GM18858 (cell line): Measurements from ENCODE around the gene EMC6.

Experiments used
- ATAC-seq: cut with Tn5 transposase; IDR thresholded peaks from one replicate; pipeline ENCODE4 v1.9.1; 2021; ENCODE audit not compliant: unreplicated experiment

The EMC6 gene

GRCh38 chr17:3655766-3656165 is 12.8 kb upstream of the EMC6 start:
- no peak for ATAC-seq

GRCh38 chr17:3656353-3656752 is 12.3 kb upstream of the EMC6 start:
- ATAC-seq, result no peak

- no peak for ATAC-seq
These were observed 11.6 kb upstream of the EMC6 start for GRCh38 chr17:3656755-3657587.

- ATAC-seq, result no peak
These were observed 11.1 kb upstream of the EMC6 start for GRCh38 chr17:3657588-3657869.

- no peak for ATAC-seq
These were observed 10.5 kb upstream of the EMC6 start for GRCh38 chr17:3657874-3658783.

GRCh38 chr17:3658784-3659449 is 9.7 kb upstream of the EMC6 start:
- no peak for ATAC-seq

- ATAC-seq, result no peak
These were observed 9.0 kb upstream of the EMC6 start for GRCh38 chr17:3659541-3660111.

GRCh38 chr17:3660311-3660891 is 8.2 kb upstream of the EMC6 start:
- ATAC-seq, result no peak

GRCh38 chr17:3663102-3664011 is 5.3 kb upstream of the EMC6 start:
- ATAC-seq, result no peak

- ATAC-seq, result no peak
These were observed 2.8 kb upstream of the EMC6 start for GRCh38 chr17:3665834-3666233.

- ATAC-seq, result no peak
These were observed 2.1 kb upstream of the EMC6 start for GRCh38 chr17:3666516-3666915.

GRCh38 chr17:3667366-3668278 is 990 bp upstream of the EMC6 start:
- no peak for ATAC-seq

GRCh38 chr17:3669085-3669347 is 404 bp downstream of the EMC6 start:
- no peak for ATAC-seq

- ATAC-seq, result no peak
These were observed 936 bp downstream of the EMC6 start for GRCh38 chr17:3669548-3669947.

- no peak for ATAC-seq
These were observed 4.0 kb downstream of the EMC6 start for GRCh38 chr17:3672571-3672970.

- no peak for ATAC-seq
These were observed 7.3 kb downstream of the EMC6 start for GRCh38 chr17:3675886-3676285.

GRCh38 chr17:3678095-3678820 is 9.6 kb downstream of the EMC6 start:
- ATAC-seq, result no peak

GRCh38 chr17:3678821-3679530 is 10.4 kb downstream of the EMC6 start:
- no peak for ATAC-seq
